ENCODE results near the gene OXNAD1. TPM values are rescaled to one million over a fixed set of nuclear protein-coding genes. Genes with fewer than 3 reads are reported as not detected.

OXNAD1 gene
- total RNA-seq, 1 experiment from 2014 or later: 12.1 TPM

- intact Hi-C loops (cut with micrococcal nuclease): no loop called here
Observed at GRCh38 chr3:16252988-16253387, 12.0 kb upstream of the OXNAD1 start.

More at GRCh38 chr3:16252988-16253387, 12.0 kb upstream of the OXNAD1 start:
- H3K4me2 ChIP-seq (ENCODE audit: low read length): no peak overlapping the region
- H3K9me3 ChIP-seq (ENCODE audit: control insufficient read depth in 1 of 2, insufficient read depth in 1 of 2, low read depth in 1 of 2, low read length in 2 of 2): no peaks in the 10 kb centered on the region
- H3K9me2 ChIP-seq (ENCODE audit: insufficient read depth): no peaks in the 10 kb centered on the region
- ChIA-PET POLR2A (no interaction called here), RAD21 (ENCODE audit: low non-redundant PET in 1 of 2, low total read pairs in 2 of 2, uncharacterized antibody in 2 of 2, unreplicated experiment in 2 of 2) (no interaction called here), CTCF (no interaction called here)
- TF ChIP-seq ZBTB33 (IDR thresholded peaks at IDR 0.05; ENCODE audit: extremely low read depth, insufficient replicate concordance, low read length) (no peak), POLR2A (IDR thresholded peaks at IDR 0.05; ENCODE audit: borderline replicate concordance, extremely low read depth, insufficient read depth, insufficient read length) (no peak), ATF3 (IDR thresholded peaks at IDR 0.05) (no peak), ZFX (IDR thresholded peaks at IDR 0.05) (no peak), REST (IDR thresholded peaks at IDR 0.05; ENCODE audit: low read depth) (no peak), EZH2 (IDR thresholded peaks at IDR 0.05) (no peak), ZNF274 (IDR thresholded peaks at IDR 0.05; ENCODE audit: low read depth, low read length) (no peak), TCF7L2 (IDR thresholded peaks at IDR 0.05; ENCODE audit: borderline replicate concordance, extremely low read depth, insufficient read depth, insufficient read length) (no peak), FOSL1 (IDR thresholded peaks at IDR 0.05; ENCODE audit: low read depth) (no peak), YY1 (IDR thresholded peaks at IDR 0.05; ENCODE audit: extremely low read depth, insufficient replicate concordance, low read depth, low read length) (no peak)
- ATAC-seq (no peak), DNase-seq (ENCODE audit: low read depth, low spot score) (no peak)
- BruUV-seq (replicated peaks): no TSS peak
- H3K79me2 ChIP-seq (ENCODE audit: insufficient read depth, low read length): no peaks in the 10 kb centered on the region
- no peak overlapping the region for H2AFZ ChIP-seq (ENCODE audit: low read depth, low read length, poor library complexity, severe bottlenecking)
- no peaks in the 10 kb centered on the region for H3K36me3 ChIP-seq (ENCODE audit: control insufficient read depth in 1 of 2, insufficient read depth in 2 of 2, low read length in 2 of 2)
- H3K27me3 ChIP-seq (ENCODE audit: insufficient read depth, low read length): no peaks in the 10 kb centered on the region
- H3K4me1 ChIP-seq (ENCODE audit: control insufficient read depth in 1 of 2, insufficient read depth in 2 of 2, low read length in 2 of 2): no peaks in the 10 kb centered on the region
- H3K27ac ChIP-seq (ENCODE audit: low read depth, low read length): no peak overlapping the region
- no peak overlapping the region for H3K4me3 ChIP-seq (replicated peaks in 1 of 2; ENCODE audit: low read depth in 1 of 2, low read length in 2 of 2)
- no peak overlapping the region for H3K9ac ChIP-seq (ENCODE audit: low read length)
- no peaks in the 10 kb centered on the region for H4K20me1 ChIP-seq (ENCODE audit: insufficient read depth)

Data from HCT116 (cell line).